Measurements from ENCODE around the gene DDX51. TPM values are rescaled to one million over a fixed set of nuclear protein-coding genes. Genes with fewer than 3 reads are reported as not detected.

The DDX51 gene
- total and polyA plus RNA-seq, 5 donors from 2014 or later, result 4.8 to 41.2 (median 6.8) TPM

DNA sequence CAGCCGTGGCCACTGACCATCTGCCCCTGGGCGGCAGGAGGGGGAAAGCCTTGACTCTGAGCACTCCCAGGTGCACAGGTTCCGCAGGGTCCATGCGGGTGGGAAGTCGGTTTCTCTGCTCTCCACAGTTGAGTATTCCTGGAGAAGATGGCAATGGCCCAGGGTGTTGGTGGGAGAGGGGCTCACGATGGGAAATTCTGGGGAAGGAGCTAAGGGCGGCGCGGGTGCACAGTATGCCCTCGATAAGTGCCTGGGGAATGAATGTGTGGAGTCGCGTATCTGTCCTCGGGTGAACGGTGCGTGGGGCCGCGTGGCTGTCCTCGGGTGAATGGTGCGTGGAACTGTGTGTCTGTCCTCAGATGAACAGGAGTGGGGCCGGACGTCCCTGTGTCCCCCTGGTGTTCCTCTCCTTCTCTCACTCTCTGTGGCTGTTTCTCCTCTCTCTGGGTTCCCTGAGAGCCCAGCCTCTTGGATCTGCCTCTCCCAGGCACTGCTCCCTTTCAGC is 38.1 kb upstream of the DDX51 start:
- peaks cover 5% of the 10 kb centered on the region for H3K27me3 Mint-ChIP-seq
- Histone ChIP-seq H3K9me3 (ENCODE audit: control insufficient read depth in 2 of 2, low read length in 2 of 2) (peaks cover 0 to 14% of the 10 kb centered on the region in 2 experiments), H3K27ac (ENCODE audit: insufficient read depth, low read length, poor library complexity, severe bottlenecking) (no peak overlapping the region), H3K4me3 (ENCODE audit: low read depth, low read length) (no peak overlapping the region), H3K36me3 (ENCODE audit: control insufficient read depth, insufficient read depth, low read length) (no peaks in the 10 kb centered on the region), H3K4me1 (ENCODE audit: control insufficient read depth, insufficient read depth, low read length, poor library complexity, severe bottlenecking) (peaks cover 31% of the 10 kb centered on the region), H3K27me3 (ENCODE audit: control insufficient read depth, insufficient read depth, low read length) (no peaks in the 10 kb centered on the region)
- peaks cover 3% of the 10 kb centered on the region for H3K36me3 Mint-ChIP-seq
- H3K9me3 Mint-ChIP-seq, result peaks cover 0 to 21% (median 4%) of the 10 kb centered on the region in 7 donors
- no peak overlapping the region for H3K27ac Mint-ChIP-seq
- no peak for DNase-seq
- H3K4me3 Mint-ChIP-seq, result no peak overlapping the region
- ATAC-seq (ENCODE audit: low read depth in 2 of 2), result no peak
- H3K4me1 Mint-ChIP-seq, result peaks cover 6 to 63% (median 24%) of the 10 kb centered on the region in 4 donors

DNA sequence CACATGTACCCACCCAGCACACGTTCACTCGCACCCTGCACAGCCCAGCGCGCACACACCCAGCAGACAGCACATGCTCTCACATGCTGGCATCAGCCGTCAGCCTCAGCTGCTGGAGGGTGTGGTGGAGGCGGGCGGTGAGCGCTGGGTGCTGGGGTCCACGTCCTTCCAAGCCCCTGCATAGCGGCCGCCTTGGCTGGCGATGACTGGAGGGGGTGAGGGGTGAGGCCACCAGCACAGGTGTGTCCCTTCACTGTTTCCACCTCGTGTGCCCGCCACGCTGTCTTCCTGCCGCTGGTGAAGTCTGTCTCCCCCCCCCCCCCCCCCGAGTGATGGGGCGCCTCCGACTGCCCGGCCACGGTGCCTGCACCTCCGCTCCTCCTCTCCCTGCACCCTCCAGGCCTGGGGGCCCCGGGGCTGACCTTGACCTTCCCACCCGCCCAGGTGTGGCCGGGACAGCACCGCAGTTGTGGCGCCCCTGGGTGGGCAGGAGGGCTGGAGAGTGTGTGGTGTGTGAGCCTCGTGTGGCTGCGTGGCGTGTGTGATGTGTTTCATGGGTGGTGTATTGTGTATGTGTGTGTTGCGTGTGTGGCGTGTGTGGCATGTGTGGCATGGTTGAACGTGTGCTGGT is 37.6 kb upstream of the DDX51 start:
- Histone ChIP-seq H3K27me3 (ENCODE audit: control insufficient read depth, insufficient read depth, low read length) (no peaks in the 10 kb centered on the region), H3K9me3 (ENCODE audit: control insufficient read depth in 2 of 2, low read length in 2 of 2) (peaks cover 0 to 14% of the 10 kb centered on the region in 2 experiments), H3K36me3 (ENCODE audit: control insufficient read depth, insufficient read depth, low read length) (no peaks in the 10 kb centered on the region), H3K4me1 (ENCODE audit: control insufficient read depth, insufficient read depth, low read length, poor library complexity, severe bottlenecking) (peaks cover 25% of the 10 kb centered on the region), H3K4me3 (ENCODE audit: low read depth, low read length) (no peak overlapping the region), H3K27ac (ENCODE audit: insufficient read depth, low read length, poor library complexity, severe bottlenecking) (no peak overlapping the region)
- DNase-seq, result no peak
- peaks cover 3% of the 10 kb centered on the region for H3K36me3 Mint-ChIP-seq
- ATAC-seq (ENCODE audit: low read depth in 2 of 2), result no peak
- H3K4me3 Mint-ChIP-seq, result peak overlapping the region in 3 of 4 donors; percentile 2 to 81 (median 64)
- no peak overlapping the region for H3K27ac Mint-ChIP-seq
- peaks cover 0 to 18% (median 4%) of the 10 kb centered on the region in 7 donors for H3K9me3 Mint-ChIP-seq
- H3K27me3 Mint-ChIP-seq, result peaks cover 5% of the 10 kb centered on the region
- H3K4me1 Mint-ChIP-seq, result peaks cover 6 to 60% (median 22%) of the 10 kb centered on the region in 4 donors

DNA sequence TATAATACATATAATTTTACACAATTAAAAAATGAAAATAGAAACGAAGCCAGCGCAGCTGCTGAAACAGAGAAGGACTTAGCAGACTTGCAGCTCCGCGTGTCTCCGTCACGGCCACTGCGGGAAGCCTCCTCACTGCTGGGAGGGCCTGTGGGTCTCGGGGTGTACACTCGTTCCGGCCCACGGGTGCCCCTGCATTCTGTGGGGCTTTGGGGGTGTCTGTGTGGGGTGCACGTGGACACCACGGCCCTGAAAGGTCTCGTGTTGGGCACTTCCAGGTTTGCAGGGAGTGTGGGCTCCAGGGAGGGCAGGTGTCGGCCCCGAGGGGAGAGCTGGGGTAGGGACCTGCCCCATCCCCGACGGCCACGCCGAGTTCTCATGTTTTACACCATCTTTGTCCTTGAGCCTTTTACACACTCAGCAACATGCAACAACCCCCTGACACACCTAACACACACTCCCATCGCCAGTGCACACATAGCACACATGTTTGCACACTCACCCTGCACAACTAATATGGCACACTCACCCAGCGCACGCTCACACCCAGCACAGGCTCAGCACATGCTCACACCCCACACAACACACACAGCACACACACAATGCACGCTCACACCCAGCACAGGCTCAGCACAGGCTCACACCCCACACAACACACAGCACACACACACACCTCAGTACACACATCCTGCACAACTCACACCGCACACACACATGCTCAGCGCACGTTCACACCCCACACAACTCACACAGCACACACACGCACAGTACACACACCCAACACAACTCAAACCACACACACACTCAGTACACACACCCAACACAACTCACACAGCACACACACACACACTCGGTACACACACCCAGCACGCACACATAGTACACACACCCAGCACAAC is 36.8 kb upstream of the DDX51 start:
- DNase-seq, result no peak
- ATAC-seq (ENCODE audit: low read depth in 2 of 2), result no peak
- Mint-ChIP-seq H3K27ac (no peak overlapping the region), H3K4me3 (peak overlapping the region in 2 of 4 donors; percentile 2 to 64), H3K4me1 (peaks cover 6 to 52% (median 19%) of the 10 kb centered on the region in 4 donors), H3K36me3 (peaks cover 3% of the 10 kb centered on the region), H3K27me3 (peaks cover 5% of the 10 kb centered on the region), H3K9me3 (peaks cover 0 to 16% (median 4%) of the 10 kb centered on the region in 7 donors)
- Histone ChIP-seq H3K27me3 (ENCODE audit: control insufficient read depth, insufficient read depth, low read length) (no peaks in the 10 kb centered on the region), H3K36me3 (ENCODE audit: control insufficient read depth, insufficient read depth, low read length) (no peaks in the 10 kb centered on the region), H3K27ac (ENCODE audit: insufficient read depth, low read length, poor library complexity, severe bottlenecking) (no peak overlapping the region), H3K4me3 (ENCODE audit: low read depth, low read length) (no peak overlapping the region), H3K4me1 (ENCODE audit: control insufficient read depth, insufficient read depth, low read length, poor library complexity, severe bottlenecking) (peaks cover 18% of the 10 kb centered on the region), H3K9me3 (ENCODE audit: control insufficient read depth in 2 of 2, low read length in 2 of 2) (peaks cover 0 to 14% of the 10 kb centered on the region in 2 experiments)

DNA sequence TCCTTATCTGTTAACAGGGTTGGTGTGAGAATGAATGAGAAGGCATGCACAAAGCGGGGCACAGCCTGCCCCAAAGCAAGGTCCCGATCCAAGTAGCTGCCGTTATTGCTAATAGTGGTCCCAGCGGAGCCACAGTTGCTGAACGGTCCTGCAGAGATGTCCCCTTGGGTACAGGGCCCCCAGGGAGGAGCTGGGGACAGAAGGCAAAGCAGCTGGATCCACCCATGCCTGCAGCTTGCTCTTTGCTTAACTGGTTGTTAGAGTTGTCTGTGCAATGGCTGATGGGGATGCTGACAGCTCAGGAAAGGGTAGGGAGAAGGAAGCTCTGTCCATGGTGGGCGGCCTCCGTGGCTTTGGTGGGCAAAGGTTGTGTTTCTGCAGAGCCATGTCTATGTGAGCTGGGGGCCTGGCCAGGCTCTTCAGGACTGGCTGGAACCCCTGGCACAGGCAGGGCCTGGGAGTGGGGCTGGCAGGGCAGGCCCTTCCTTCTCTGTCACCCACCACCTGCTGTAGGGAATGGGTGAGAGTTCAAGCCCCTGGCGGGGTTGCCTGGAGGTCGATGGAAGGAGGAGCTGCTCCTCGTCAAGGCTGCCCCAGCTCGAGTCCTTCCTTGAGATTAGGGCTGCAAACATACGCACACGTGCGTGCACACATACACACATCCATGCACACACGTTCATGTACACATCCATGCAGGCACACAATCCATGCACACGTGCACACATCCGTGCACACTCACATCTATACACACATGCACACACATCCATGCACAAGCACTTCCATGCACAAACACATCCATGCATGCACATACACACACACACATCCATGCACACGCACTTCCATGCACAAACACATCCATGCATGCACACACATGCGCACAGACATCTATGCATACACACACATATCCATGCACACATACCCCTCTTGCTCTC is 35.6 kb upstream of the DDX51 start:
- Histone ChIP-seq H3K4me3 (ENCODE audit: low read depth, low read length) (no peak overlapping the region), H3K36me3 (ENCODE audit: control insufficient read depth, insufficient read depth, low read length) (no peaks in the 10 kb centered on the region), H3K27me3 (ENCODE audit: control insufficient read depth, insufficient read depth, low read length) (no peaks in the 10 kb centered on the region), H3K27ac (ENCODE audit: insufficient read depth, low read length, poor library complexity, severe bottlenecking) (peak overlapping the region; percentile 25), H3K4me1 (ENCODE audit: control insufficient read depth, insufficient read depth, low read length, poor library complexity, severe bottlenecking) (peaks cover 10% of the 10 kb centered on the region), H3K9me3 (ENCODE audit: control insufficient read depth in 2 of 2, low read length in 2 of 2) (peaks cover 0 to 14% of the 10 kb centered on the region in 2 experiments)
- peaks cover 3 to 45% (median 14%) of the 10 kb centered on the region in 4 donors for H3K4me1 Mint-ChIP-seq
- H3K4me3 Mint-ChIP-seq, result peak overlapping the region in 2 of 4 donors; percentile 82 to 85
- ATAC-seq (ENCODE audit: low read depth in 2 of 2), result no peak
- peak overlapping the region in 2 of 3 donors; percentile 80 to 92 for H3K27ac Mint-ChIP-seq
- H3K27me3 Mint-ChIP-seq, result peaks cover 5% of the 10 kb centered on the region
- H3K36me3 Mint-ChIP-seq, result no peaks in the 10 kb centered on the region
- DNase-seq, result no peak
- H3K9me3 Mint-ChIP-seq, result peaks cover 0 to 13% (median 4%) of the 10 kb centered on the region in 7 donors

DNA sequence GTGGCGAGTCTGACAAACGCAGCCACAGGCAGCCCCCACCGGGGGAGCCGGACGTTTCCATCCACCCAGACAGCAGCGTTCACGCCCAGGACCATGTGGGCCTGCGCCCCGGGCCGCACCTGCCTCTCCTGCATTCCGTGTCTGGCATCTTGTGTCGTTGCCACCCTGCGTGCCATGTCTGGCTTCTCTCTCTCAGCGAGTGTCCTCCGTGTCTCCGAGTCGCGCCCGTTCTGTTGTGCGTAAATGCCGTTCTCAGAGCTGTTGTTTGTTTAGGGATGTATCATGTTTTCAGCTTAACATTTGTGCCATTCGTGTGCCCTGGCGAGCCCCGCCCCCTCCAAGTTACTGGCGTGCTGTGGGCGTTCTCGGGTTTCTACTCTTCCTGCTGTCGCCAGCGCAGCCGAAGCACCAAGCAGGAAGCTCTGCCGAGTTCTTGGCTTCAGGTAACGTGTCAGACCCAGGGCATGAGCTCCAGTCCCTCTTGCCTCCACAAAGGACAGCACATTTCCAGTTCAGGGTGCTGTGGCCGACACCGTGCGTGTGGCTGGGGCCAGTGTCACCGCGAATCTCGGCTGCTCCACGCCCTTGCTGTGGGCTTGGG is 34.8 kb upstream of the DDX51 start:
- Histone ChIP-seq H3K27me3 (ENCODE audit: control insufficient read depth, insufficient read depth, low read length) (no peaks in the 10 kb centered on the region), H3K9me3 (ENCODE audit: control insufficient read depth in 2 of 2, low read length in 2 of 2) (peaks cover 0 to 7% of the 10 kb centered on the region in 2 experiments), H3K27ac (ENCODE audit: insufficient read depth, low read length, poor library complexity, severe bottlenecking) (peak overlapping the region; percentile 25), H3K36me3 (ENCODE audit: control insufficient read depth, insufficient read depth, low read length) (no peaks in the 10 kb centered on the region), H3K4me3 (ENCODE audit: low read depth, low read length) (peak overlapping the region; percentile 26), H3K4me1 (ENCODE audit: control insufficient read depth, insufficient read depth, low read length, poor library complexity, severe bottlenecking) (peaks cover 13% of the 10 kb centered on the region)
- peak; percentile 54 to 72 for ATAC-seq (ENCODE audit: low read depth in 2 of 2)
- peaks cover 3 to 45% (median 11%) of the 10 kb centered on the region in 4 donors for H3K4me1 Mint-ChIP-seq
- peak overlapping the region; percentile 82 to 89 (median 86) for H3K4me3 Mint-ChIP-seq
- peaks cover under 1% of the 10 kb centered on the region for H3K27me3 Mint-ChIP-seq
- H3K27ac Mint-ChIP-seq, result peak overlapping the region; percentile 80 to 94 (median 92)
- peak; percentile 27 to 83 (median 56) for DNase-seq
- H3K36me3 Mint-ChIP-seq, result no peaks in the 10 kb centered on the region
- H3K9me3 Mint-ChIP-seq, result peaks cover 0 to 9% (median 0%) of the 10 kb centered on the region in 7 donors

DNA sequence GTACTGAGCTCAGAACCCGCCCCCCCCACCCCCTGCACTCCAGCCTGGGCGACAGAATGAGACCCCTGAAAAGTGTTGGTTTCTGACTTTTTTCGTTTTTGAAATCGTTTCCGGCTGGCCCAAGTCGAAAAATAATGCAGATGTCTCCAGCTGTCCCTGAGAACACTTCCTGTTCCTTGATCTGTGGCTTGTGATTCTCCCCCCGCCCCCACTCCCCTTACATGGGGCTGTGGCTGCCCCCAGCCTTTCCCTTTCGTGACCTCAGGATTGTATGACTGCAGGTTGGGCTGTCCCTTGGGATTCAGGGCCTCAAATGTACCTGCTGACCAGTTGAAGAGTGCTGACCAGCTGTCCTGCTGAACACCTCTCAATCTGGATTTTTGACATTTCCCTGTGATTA is 34.2 kb upstream of the DDX51 start:
- H3K27ac ChIP-seq (ENCODE audit: insufficient read depth, low read length, poor library complexity, severe bottlenecking), result peak overlapping the region; percentile 25
- Mint-ChIP-seq H3K27ac (peak overlapping the region; percentile 70 to 94 (median 92)), H3K9me3 (peaks cover 0 to 6% (median 0%) of the 10 kb centered on the region in 7 donors), H3K4me1 (peaks cover 3 to 43% (median 10%) of the 10 kb centered on the region in 4 donors), H3K4me3 (peak overlapping the region; percentile 74 to 89 (median 84)), H3K36me3 (no peaks in the 10 kb centered on the region), H3K27me3 (no peaks in the 10 kb centered on the region)
- DNase-seq (peak in 1 of 3 donors; percentile 53), ATAC-seq (ENCODE audit: low read depth in 2 of 2) (no peak)
- H3K36me3 ChIP-seq (ENCODE audit: control insufficient read depth, insufficient read depth, low read length), result no peaks in the 10 kb centered on the region
- no peak overlapping the region for H3K4me3 ChIP-seq (ENCODE audit: low read depth, low read length)
- no peaks in the 10 kb centered on the region for H3K27me3 ChIP-seq (ENCODE audit: control insufficient read depth, insufficient read depth, low read length)
- peaks cover 0 to 6% of the 10 kb centered on the region in 2 experiments for H3K9me3 ChIP-seq (ENCODE audit: control insufficient read depth in 2 of 2, low read length in 2 of 2)
- peaks cover 18% of the 10 kb centered on the region for H3K4me1 ChIP-seq (ENCODE audit: control insufficient read depth, insufficient read depth, low read length, poor library complexity, severe bottlenecking)
